Measurements from ENCODE around the gene WDR27. TPM values are rescaled to one million over a fixed set of nuclear protein-coding genes. Genes with fewer than 3 reads are reported as not detected.

Gene WDR27
- total and polyA plus RNA-seq, 10 of the 15 experiments (the other 5 are each of a cell fraction or from before 2014, with no cell fraction given) = 1.9 to 33.2 (median 19.0) TPM

- Histone ChIP-seq H2AFZ (ENCODE audit: control insufficient read depth, low read depth, low read length) (no peak overlapping the region), H3K4me1 (ENCODE audit: control insufficient read depth, insufficient read depth, low read length) (no peaks in the 10 kb centered on the region), H3K4me2 (ENCODE audit: control insufficient read depth, insufficient read depth) (no peak overlapping the region), H3K9ac (ENCODE audit: control insufficient read depth, insufficient read depth, low read length) (no peak overlapping the region), H3K36me3 (ENCODE audit: control insufficient read depth in 2 of 2, insufficient read depth in 2 of 2, low read length in 1 of 2) (no peaks in the 10 kb centered on the region), H3K27ac (ENCODE audit: control insufficient read depth, insufficient read depth) (no peak overlapping the region), H3K9me3 (replicated peaks; ENCODE audit: control insufficient read depth, insufficient read depth, low read length) (no peaks in the 10 kb centered on the region), H4K20me1 (ENCODE audit: control insufficient read depth, insufficient read depth) (no peaks in the 10 kb centered on the region), H3K4me3 (no peak overlapping the region), H3K79me2 (ENCODE audit: control insufficient read depth, insufficient read depth, low read length) (no peaks in the 10 kb centered on the region), H3K27me3 (replicated peaks in 1 of 2; ENCODE audit: control insufficient read depth in 2 of 2, insufficient read depth in 2 of 2, low read length in 1 of 2) (no peaks in the 10 kb centered on the region)
- ChIA-PET RAD21 (ENCODE audit: unreplicated experiment) (no interaction called here), POLR2A (no interaction called here), CTCF (no interaction called here), SMC1A (ENCODE audit: uncharacterized antibody, unreplicated experiment) (no interaction called here)
- intact Hi-C loops (cut with micrococcal nuclease; ENCODE audit: unreplicated experiment) (no loop called here), in situ Hi-C loops (cut with MboI) (no loop called here)
- TF ChIP-seq, protein P1, sequence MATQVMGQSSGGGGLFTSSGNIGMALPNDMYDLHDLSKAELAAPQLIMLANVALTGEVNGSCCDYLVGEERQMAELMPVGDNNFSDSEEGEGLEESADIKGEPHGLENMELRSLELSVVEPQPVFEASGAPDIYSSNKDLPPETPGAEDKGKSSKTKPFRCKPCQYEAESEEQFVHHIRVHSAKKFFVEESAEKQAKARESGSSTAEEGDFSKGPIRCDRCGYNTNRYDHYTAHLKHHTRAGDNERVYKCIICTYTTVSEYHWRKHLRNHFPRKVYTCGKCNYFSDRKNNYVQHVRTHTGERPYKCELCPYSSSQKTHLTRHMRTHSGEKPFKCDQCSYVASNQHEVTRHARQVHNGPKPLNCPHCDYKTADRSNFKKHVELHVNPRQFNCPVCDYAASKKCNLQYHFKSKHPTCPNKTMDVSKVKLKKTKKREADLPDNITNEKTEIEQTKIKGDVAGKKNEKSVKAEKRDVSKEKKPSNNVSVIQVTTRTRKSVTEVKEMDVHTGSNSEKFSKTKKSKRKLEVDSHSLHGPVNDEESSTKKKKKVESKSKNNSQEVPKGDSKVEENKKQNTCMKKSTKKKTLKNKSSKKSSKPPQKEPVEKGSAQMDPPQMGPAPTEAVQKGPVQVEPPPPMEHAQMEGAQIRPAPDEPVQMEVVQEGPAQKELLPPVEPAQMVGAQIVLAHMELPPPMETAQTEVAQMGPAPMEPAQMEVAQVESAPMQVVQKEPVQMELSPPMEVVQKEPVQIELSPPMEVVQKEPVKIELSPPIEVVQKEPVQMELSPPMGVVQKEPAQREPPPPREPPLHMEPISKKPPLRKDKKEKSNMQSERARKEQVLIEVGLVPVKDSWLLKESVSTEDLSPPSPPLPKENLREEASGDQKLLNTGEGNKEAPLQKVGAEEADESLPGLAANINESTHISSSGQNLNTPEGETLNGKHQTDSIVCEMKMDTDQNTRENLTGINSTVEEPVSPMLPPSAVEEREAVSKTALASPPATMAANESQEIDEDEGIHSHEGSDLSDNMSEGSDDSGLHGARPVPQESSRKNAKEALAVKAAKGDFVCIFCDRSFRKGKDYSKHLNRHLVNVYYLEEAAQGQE (IDR thresholded peaks at IDR 0.05; ENCODE audit: low read depth, low read length) = no peak
- TF ChIP-seq NBN (IDR thresholded peaks at IDR 0.05) (no peak), ATF2 (IDR thresholded peaks at IDR 0.05; ENCODE audit: low read length) (no peak), ZBED1 (IDR thresholded peaks at IDR 0.05; ENCODE audit: borderline replicate concordance) (no peak), MYB (IDR thresholded peaks at IDR 0.05; ENCODE audit: borderline replicate concordance, low read depth, low read length) (no peak), ESRRA (IDR thresholded peaks at IDR 0.05; ENCODE audit: low read length) (no peak), HSF1 (IDR thresholded peaks at IDR 0.05; ENCODE audit: low read depth, low read length) (no peak), SRF (IDR thresholded peaks at IDR 0.05; ENCODE audit: low read depth in 2 of 2, low read length in 2 of 2) (no peak), ATF3 (IDR thresholded peaks at IDR 0.05; ENCODE audit: borderline replicate concordance, extremely low read depth, low read depth, low read length) (no peak), ZNF592 (IDR thresholded peaks at IDR 0.05) (no peak), ZNF207 (IDR thresholded peaks at IDR 0.05; ENCODE audit: borderline replicate concordance) (no peak)
- FAIRE-seq = no peak
- no peak for ATAC-seq
- no TSS peak for BruUV-seq (replicated peaks)
- 97% methylated on average over 14 of the region's 14 CpGs for WGBS (ENCODE audit: insufficient coverage, insufficient replicate concordance, low lambda C conversion rate, missing lambda C conversion rate)
- DNase-seq (ENCODE audit: low read depth, low spot score) = no peak
Observed at GRCh38 chr6:169627736-169628607, 73.9 kb downstream of the WDR27 start.
